NAMALWA (cell line): ENCODE results near the gene MYO5A.

ENCODE experiments used
- DNase-seq: peaks from one replicate; pipeline ENCODE4 v3.0.0-alpha.2; 2015; ENCODE audit warnings: low spot score

MYO5A gene

DNA sequence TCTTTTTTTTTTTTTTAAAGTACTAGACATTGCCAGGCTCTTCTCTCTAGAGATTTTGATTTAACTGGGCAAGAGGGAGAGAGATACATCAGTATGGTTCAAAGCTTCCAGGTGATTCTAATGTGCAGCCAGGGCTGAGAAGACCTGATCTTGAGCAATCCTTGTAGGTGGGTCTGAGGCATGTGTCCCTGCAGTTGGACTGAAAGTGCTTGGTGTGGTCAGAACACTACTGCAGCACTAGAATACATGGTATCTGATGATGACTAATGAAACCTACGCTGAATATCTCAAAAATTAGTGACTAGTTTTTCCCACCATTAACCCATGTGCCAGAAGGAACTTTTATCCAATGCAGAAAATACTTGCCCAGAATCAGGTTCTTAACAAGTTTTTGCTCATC is 198.7 kb downstream of the MYO5A start:
- DNase-seq = no peak

DNA sequence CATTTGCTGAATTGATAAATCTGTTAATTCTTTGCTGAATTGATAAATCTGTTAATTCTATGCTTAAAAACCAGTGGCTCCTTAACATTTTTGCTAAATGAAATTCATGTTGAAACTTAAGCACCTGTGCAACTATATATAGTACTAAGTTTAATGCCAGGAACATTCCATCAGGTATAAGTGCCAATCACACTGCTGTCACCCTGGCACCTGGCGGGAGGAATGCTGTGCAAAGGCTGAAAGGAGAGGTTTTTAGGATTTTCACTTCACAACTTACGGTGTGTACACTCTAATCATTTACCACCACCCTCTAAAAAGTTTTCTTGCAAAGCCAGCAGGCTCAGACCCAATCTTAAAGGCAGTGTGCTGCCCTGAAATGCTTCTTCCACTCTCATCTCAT is 199.5 kb downstream of the MYO5A start:
- DNase-seq = no peak

DNA sequence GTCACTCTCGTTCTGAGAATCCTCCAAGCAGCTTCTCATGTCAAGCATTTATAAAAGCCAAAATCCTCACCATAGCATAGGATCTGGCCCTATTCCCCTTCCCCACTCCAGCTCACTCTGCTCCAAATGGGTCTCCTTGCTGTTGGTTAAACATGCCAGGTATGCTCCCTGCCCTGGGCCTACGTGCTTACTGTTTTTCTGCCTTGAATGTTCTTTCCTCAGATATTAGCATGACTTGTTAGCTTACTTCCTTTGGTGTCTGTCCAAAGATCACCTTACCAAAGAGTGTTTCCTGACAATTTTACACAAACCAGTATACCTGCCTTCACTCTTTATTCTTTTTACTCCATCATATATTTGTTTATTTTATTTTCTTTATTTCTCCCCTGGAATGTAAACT is 200.0 kb downstream of the MYO5A start:
- no peak for DNase-seq

DNA sequence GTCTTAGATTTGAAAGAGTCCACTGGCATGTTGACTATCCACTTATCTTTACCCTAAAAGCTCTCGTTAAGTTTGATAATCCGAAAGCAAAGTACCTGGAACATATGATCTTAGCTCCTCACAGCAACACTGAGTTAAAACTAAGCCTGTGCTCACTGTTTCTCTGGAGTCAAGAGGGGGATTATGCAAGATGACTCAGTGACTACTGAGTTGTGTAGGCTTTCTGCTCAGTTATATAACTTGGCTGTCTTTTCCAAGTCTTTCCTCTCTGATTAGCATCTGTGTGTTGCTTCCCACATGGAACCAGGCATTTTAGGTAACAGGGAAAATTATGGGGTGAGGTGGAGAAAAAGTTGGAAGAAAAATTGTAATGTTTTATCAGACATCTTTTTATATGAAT is 201.9 kb downstream of the MYO5A start:
- DNase-seq = no peak

DNA sequence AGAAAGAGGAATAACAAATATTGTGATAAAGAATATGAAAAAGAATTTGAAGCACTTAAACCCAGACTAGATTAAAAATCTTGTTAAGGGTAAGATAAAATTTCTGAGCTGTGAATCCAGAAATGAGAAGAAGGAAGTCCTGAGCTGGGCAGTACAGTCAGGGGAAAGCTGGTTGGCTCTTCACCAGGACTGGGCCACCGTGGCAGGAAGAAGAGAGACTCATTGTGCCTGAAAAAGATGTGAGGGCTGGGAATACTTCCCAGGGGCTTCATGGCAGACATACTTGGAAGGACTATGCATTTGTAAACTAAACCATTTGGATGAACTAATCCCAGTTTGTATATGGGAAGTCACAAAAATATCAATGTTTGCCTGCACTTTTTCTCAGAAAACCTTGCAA is 204.6 kb downstream of the MYO5A start:
- no peak for DNase-seq

DNA sequence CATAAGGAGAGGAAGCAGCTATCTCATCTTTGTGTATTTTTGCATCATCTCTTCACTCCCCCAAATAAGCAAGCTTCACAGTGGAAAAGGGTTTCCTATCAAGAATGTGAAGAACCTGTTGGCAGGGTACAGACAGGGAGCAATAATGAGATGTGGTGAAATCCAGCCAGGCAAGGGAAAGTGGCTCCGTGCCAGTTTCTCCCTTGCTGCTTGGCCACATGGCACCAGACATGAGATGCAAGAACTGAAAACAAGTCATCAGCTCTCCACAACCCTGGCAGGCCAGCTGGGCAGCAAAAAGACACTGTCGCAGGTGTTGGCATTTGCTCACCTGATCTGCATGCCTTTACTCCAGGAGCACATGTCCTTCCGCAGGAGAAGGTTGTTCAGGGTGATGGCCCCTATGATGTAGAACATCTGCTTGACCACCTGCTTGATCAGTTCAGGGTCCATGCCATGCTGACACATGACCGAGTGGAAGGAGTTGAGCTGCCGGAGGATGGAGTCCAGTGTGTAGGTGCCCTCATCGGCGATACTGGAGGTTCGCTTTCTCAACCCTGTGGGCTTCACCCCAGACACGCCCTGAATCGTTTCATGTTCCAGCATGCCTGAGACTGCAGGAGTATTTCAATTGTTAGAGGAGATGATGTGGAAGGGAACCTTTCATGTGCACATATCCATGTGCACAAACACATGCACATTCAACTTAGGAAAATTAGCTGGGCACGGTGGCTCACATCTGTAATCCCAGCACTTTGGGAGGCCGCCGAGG is 209.8 kb downstream of the MYO5A start:
- no peak for DNase-seq

DNA sequence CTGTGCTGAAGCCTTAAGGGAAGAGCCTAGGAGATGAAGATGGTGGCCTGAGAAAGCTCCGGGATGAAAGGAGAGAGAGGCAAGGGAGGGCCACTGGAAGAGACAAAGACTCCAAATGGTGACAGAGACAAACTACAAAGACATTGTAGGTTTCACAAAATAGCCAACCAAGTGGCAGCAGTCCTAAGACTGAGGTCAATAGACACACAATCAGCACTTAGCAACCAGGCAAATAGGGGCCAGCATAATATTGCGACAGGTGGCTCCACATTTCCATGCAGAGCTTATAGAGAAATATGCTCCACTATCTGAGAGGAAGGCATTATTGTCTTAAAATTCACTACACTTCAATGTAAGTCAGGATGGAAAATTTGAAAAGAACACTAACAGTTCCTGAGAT is 211.0 kb downstream of the MYO5A start:
- DNase-seq = no peak

DNA sequence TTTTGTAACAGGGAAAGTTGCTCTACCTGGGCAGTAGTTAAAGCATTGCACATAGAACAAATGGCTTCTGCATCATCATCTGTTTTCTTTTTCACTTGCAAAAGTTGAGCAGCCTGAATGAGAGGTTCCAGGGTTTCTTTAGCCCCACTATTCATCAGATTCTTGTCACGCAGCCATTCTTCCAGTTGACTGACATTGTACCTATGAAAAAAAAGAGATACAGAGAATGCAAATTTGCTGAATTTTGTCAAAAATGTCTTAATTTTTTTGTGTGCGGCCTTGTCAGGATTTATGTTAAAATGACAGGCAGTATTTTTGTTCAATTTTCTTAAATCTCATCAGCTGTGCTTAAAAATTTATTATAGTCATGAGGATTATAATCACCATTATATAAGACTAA is 211.7 kb downstream of the MYO5A start:
- no peak for DNase-seq

DNA sequence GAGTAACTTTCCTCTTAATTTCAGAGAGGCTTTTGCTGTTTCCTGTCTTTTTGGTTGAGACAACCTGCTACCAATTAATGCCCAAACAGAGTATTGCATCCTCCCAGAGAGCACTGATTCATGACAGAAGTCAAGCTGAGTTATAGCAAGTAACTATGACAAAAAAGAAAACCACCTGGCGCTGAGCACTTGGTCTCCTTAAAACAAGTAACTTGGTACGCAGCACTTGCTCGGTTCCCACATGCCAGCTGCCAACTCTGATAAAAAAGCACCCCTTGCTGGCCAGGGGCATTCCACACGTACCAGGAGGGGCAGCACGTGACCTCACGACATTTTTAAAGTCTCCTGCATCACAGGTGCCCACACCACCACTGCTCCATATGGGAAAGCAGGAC is 219.5 kb downstream of the MYO5A start:
- no peak for DNase-seq

DNA sequence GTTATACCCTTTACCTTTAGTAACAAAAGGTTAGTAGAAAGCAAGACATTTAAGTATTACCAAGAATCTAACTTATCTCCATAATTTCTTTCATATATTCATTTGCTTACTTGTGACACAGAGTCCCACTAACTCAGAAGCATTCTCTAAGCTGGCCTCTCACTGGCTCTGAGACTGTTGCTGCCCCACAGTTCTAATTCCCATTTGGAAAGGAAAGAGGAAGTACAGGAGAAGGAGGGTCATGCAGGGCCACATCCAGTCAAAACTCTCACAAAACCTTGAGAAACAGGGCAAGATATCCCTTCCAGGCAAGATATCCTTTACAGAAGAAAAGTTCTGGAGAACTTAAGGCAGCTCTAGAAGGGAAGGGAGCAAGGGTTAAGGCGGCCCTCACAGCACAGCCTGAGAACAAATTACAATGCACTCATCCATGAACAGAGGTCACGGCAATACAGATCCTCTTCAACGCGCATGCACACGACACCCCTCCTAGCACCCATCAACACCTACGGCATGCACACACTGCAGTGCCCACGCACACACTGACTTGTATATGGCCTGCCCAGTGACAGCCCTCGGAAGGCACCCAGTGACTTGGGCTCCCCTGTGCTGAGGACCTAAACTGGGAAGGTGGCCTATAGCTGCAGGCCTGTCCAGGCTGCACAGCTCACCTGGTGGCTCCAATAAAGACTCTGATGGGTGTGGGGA is 220.1 kb downstream of the MYO5A start:
- DNase-seq = no peak

DNA sequence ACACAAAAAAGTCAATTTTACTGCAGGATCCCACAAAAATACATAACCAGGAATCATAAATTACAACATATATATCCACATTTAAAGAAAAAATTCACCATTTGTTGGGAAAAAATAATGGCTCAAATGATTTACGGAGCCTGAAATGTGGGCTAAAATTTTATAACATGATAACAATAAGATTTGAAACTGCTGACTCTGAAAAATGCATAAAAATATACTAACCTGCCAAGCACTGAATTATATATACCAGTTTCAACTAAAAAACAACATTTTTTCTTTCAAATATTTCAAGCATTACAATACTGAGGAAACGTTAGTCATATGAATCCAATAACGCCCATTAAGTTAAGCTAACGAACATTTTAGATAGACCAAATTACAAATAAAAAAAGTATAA is 220.8 kb downstream of the MYO5A start:
- no peak for DNase-seq

DNA sequence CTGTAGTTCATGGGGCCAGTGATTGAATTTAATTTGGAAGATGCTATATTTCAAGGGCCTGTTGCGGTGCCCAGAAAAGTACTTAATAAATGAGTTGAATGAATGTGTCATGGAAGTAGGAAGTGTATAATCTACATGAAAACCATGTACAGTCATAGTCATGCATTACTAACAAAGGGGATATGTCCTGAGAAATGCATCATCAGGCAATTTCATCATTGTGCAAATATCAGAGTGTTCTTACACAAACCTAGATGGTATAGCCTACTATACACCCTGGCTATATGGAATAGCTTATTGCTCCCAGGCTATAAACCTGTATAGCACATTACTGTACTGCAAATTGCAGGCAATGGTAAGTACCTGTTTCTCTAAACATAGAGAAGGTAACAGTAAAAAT is 222.4 kb downstream of the MYO5A start:
- no peak for DNase-seq

DNA sequence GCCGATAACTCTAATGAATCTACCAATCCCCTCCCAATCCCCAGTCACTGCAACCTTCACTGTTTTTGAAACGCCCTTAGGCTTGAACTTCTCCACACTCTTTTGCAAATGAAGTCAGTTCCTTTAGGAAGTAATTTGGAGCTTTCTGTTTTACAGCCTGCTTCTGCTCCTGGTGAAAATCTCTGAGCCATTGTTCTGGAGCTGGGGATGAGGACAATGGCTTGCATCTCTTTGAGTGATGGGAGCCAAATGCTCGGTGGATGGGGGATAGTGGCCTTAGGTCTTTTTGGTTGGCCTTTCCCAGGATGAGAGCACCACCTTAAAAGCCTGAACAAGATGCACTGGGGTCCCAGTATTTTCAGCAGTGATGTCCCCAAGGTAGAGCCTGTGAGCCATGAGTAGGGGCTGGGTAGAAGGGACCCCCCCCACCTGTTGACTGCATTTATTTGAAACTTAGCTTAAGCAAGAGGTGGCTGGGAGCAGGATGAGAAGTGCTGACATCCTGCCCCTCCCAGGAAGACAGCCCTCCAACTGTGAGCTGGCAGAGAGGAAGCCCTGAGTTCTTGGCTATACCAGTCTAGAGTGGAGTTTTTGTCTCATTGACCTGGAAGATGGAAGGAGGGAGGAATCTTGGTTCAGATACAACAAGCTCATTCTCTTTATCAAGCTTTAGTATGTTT is 225.4 kb downstream of the MYO5A start:
- no peak for DNase-seq

DNA sequence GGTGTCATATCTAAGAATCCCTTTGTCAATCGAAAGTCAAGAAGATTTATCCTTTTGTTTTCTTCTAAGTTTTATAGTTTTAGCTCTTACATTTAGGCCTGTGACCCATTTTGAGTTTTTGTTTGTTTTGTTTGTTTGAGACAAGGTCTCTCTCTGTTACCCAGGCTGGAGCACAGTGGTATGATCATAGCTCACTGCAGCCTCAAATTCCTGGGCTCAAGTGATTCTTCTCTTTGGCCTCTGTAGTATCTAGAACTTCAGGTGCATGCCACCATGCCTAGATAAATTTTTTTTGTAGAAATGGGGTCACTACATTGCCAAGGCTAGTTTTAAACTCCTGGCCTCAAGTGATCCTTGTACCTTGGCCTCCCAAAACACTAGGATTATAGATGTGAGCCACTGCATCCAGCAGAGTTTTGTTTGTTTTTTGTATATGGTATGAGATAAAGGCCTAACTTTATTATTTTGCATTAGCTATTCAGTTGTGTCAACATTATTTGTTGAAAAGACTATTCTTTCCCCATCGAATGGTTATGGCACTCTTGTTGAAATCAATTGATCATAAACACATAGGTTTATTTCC is 227.3 kb downstream of the MYO5A start:
- DNase-seq = no peak

DNA sequence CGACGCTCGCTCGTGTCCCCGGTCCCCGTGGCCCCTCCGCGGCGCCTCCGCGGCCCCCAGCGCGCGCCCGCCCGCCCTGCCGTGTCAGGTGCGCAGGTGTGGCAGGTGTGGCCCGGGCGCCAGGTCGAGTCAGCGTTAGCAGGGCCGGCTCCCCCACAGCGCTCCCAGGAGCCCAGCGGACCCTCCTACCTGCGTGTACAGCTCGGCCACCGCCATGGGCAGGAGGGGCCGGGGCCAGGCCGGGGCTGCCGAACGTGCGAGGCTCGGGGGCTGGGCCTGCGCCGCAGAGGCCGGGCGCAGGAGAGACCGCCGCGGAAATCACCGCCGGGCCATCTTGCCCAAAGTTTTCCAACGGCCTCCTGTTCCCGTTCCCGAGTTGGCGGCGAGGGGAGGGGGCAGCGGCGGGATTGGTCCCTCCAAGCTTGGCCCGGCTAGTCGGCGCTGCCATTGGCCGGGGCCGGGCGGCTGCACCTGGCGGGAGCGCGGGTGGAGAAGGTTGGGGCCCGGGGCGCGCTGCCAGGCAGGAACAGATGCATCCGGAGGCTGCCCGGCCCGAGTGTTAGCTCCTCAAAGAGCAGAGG is 233.2 kb downstream of the MYO5A start, which contains the start of gene MYO5C:
Gene MYO5C (minus strand): TSS at position 384 of the 581 bp plus-strand sequence. CDS start 168 bp downstream, at position 216.
- no peak for DNase-seq

DNA sequence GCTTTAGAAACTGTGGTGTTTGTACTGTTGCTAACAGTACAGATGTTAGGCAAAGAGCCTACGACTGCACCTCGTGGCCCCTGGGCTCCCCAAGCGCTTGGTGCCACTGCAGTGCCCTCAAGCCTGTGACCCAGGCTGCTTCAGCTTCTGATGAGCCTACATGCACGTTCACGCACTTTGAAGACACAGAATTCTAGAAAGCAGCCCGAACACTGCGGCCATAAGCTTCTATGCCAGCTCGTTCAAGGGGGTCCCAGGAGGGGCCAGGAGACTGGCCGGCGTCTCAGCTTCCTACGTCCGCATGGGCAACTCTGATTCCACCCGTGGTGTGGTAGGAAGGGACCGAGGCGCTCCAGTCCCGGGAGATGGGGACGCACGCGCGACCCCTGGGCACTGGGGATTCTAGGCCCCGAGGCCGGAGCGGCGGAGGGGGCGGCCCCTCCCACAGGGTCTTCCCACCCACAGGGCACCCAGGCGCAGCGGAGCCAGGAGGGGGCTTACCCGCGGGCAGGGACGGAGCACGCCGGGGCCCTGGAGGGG is 233.7 kb downstream of the MYO5A start:
- DNase-seq = no peak

DNA sequence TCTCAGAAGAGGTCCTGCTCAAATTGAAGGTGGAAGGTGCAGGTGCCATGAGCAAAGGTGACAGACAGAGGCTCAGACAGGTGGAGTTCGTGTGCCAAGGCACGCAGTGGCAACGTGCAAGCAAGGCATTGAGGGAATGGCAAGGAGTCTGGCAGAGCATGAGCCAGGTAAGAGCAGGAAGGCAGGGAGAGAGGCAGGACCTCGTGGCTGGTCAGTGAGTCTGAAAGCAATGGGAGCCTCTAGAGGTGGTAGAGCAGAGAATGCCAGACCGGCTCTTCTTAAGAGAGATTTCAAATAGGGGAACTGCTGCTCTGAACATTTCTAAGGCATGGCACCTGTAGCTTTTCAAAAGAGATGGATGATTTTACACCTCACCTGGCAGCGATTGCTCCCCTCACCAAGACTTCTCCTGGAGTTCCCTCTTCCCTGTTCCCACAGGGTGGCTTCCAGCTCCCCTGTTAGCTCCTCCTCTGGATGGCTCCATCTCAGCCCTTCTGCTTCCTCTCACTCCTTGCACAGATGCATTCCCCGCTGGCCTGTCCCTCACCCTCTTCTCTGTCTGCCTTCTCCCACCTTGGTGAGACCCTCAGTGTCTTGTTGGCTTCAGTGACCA is 235.8 kb downstream of the MYO5A start:
- DNase-seq = no peak

DNA sequence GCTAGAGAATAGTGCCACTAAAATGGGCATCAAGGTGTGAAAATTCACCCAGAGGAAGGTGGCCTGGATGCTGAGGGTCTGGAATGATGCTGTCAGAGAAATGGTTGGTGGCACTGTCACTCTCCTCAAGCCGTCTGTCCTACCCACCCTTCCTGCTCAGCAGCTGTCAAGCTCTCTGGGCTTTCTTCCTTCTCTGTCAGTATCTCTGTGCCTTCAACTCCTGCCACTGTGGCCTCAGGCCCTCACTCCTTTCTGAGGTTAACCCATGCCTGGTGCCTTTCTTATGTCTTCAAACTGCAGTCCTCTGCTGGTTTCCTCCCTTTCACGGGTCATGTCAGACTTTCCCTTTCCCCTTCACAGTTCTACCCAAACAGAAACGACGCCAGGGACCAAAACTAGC is 237.5 kb downstream of the MYO5A start:
- no peak for DNase-seq

DNA sequence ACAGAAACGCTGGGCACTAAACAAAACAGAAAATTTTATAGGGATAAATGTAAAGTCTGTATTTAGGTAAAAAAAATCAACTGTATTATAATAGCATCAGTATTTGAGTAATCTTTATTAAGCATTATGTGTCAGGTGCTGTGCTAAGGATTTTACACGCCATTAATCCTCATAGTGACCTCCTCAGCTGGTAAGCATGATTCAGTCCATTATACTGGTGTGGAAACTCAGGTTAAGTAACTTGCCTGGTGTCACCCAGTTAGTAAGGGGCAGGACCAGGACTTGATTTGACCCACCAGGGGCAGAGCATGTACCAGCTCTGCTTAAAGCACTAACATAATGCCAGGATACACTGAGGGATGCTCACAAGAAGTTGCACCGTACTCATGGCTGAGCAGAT is 237.9 kb downstream of the MYO5A start:
- DNase-seq = no peak

DNA sequence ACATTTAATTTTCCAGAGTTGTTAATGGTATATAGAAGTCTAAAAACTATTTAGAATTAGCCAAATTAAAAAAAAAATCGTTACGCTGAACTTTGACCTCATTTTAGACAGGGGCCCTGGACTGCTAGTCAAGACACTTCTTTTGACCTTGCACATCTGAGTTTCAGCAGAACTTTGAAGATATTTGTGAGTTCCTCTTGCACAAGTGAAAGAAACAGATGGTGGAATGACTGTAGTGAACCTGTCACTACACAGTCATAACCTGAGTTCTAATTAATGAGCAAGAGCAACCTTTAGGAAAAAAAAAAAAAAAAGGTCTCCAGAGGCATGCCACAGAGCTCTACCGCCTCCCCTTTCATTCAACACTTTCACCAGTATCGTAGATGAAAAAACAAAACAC is 238.4 kb downstream of the MYO5A start:
- DNase-seq = no peak

DNA sequence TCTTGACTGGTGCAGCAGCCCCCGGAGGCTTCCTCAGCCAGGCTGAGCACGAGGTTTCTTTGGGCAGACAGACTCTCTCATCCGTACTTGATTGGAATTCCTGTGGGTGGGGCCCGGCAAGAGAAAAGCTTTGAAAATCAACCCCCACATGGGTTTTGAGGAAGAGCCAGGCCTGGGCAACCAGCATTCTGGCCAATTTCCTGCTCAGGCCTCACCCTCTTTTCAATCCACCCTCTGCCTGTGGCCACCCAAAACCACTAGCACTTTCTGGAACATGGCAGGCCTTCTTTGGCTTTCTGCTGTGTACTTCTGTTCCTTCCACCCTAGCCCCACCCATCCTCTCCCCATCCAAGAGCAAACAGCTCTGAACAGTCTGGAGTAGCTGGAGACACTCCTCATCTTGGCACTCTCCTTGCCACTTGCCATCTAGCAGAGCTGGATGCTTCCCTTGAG is 239.0 kb downstream of the MYO5A start:
- no peak for DNase-seq

DNA sequence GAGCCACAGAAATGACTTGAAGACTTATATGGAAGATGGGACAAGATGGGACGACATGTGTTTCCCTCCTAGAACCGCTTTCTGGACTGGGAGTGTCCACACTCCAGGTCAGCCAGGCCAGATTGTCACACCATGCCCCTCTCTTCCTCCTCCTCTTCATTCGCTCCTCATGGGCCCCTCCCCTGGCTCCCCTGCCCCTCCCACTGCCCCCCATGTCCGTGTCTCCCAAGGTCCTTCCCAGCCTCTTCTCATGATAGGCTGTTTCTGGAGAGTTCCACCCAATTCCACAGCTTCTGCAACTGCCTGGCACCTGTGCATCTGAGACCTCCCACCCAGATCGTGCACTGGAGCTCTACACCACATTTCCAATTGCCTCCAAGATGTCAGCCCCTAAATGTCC is 239.7 kb downstream of the MYO5A start:
- no peak for DNase-seq
